Liver (tissue), 3 donors: Measurements from ENCODE around the gene TMOD2.
A peak's percentile ranks its signal among the peaks of the same experiment; 100 is the strongest.

ENCODE experiments used
- CTCF ChIP-seq: fragments of 150-350 bp; IDR thresholded peaks from 2 replicates; pipeline ENCODE4 v1.5.1; 2017; ENCODE audit warnings: improper control_type of control experiment, low read depth, low read length; ENCODE audit not compliant: missing input control
- GABPA ChIP-seq, 2 donors: IDR thresholded peaks in 1 of 2; conservative IDR thresholded peaks in 1 of 2; 2 replicates each; pipeline ENCODE4 v1.6.1; 2016; ENCODE audit warnings: antibody characterized with exemption in 2 of 2, mild to moderate bottlenecking in 1 of 2, moderate library complexity in 1 of 2
- JUND ChIP-seq, 2 donors: IDR thresholded peaks; 2 replicates each; pipeline ENCODE4 v1.6.1; 2016; ENCODE audit warnings: antibody characterized with exemption in 2 of 2
- MAX ChIP-seq: IDR thresholded peaks from 2 replicates; pipeline ENCODE4 v1.6.1; 2016; ENCODE audit warnings: antibody characterized with exemption
- RAD21 ChIP-seq, 2 donors: IDR thresholded peaks; 2 replicates each; pipeline ENCODE4 v1.6.1; 2016; ENCODE audit warnings: antibody characterized with exemption in 2 of 2, mild to moderate bottlenecking in 2 of 2
- RXRA ChIP-seq, 2 donors: IDR thresholded peaks; 2 replicates each; pipeline ENCODE4 v1.6.1; 2017 to 2018; ENCODE audit warnings: antibody characterized with exemption in 2 of 2, mild to moderate bottlenecking in 1 of 2
- TAF1 ChIP-seq: conservative IDR thresholded peaks from 2 replicates; pipeline ENCODE4 v1.6.1; 2016; ENCODE audit warnings: antibody characterized with exemption, mild to moderate bottlenecking
- donor health status: healthy.
- donor health status: healthy.

GRCh38 chr15:51853998-51854397, 102.6 kb downstream of the TMOD2 start:
- TF ChIP-seq CTCF (no peak), JUND (IDR thresholded peaks at IDR 0.05) (peak; percentile 49 to 75), RAD21 (IDR thresholded peaks at IDR 0.05) (peak; percentile 13 to 18), MAX (peak; percentile 65), GABPA (IDR thresholded peaks at IDR 0.05 in 1 of 2, conservative IDR thresholded peaks at IDR 0.05 in 1 of 2) (no peak), RXRA (IDR thresholded peaks at IDR 0.05) (peak; percentile 71 to 80), TAF1 (no peak)
